ENCODE results near the gene SCUBE2.

The SCUBE2 gene

GRCh38 chr11:9091044-9091922 lies at the start of gene SCUBE2:
SCUBE2 (minus strand) TSS chr11:9091599; CDS start chr11:9091528, 71 bp downstream.
- TF ChIP-seq, protein P1, sequence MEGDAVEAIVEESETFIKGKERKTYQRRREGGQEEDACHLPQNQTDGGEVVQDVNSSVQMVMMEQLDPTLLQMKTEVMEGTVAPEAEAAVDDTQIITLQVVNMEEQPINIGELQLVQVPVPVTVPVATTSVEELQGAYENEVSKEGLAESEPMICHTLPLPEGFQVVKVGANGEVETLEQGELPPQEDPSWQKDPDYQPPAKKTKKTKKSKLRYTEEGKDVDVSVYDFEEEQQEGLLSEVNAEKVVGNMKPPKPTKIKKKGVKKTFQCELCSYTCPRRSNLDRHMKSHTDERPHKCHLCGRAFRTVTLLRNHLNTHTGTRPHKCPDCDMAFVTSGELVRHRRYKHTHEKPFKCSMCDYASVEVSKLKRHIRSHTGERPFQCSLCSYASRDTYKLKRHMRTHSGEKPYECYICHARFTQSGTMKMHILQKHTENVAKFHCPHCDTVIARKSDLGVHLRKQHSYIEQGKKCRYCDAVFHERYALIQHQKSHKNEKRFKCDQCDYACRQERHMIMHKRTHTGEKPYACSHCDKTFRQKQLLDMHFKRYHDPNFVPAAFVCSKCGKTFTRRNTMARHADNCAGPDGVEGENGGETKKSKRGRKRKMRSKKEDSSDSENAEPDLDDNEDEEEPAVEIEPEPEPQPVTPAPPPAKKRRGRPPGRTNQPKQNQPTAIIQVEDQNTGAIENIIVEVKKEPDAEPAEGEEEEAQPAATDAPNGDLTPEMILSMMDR (IDR thresholded peaks at IDR 0.05; ENCODE audit: control extremely low read depth, extremely low read depth, low read depth, missing control alignments): no peak
- ChIA-PET CTCF (interaction anchor here (1.7 to 2.1 kb wide), 3 partner anchors 11 to 31 kb away, joined by 4 to 5 read pairs (median 4); no protein-coding TSS in a partner anchor), POLR2A (no interaction called here)
- DNase-seq (ENCODE audit: extremely low spot score): peak; percentile 38

DNA sequence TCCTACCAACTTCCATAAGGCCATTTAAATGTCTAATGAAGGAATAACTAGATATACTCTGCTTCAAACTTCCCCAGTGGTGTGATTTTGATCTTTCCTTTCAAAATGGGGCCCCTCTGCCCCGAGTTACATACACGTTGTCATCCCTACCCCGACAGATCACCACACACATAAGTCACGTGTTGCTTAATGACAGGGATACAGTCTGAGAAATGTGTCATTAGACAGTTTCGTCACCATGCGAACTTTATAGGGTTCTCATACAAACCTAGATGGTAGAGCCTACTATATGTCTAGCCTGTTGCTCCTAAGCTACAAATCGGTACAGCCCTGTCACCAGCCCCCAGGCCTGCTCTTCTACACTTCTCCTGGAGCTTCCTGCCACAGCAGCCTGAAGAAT lies 49.8 kb upstream of the SCUBE2 start:
- TF ChIP-seq, protein P1 (IDR thresholded peaks at IDR 0.05; ENCODE audit: control extremely low read depth, extremely low read depth, low read depth, missing control alignments): no peak
- POLR2A ChIA-PET: no interaction called here
- DNase-seq (ENCODE audit: extremely low spot score): no peak
- CTCF ChIA-PET: interaction anchor here (0.9 to 9.5 kb wide), 6 partner anchors 8 to 365 kb away, joined by 3 to 224 read pairs (median 5); no protein-coding TSS in a partner anchor

- TF ChIP-seq, protein P1 (IDR thresholded peaks at IDR 0.05; ENCODE audit: control extremely low read depth, extremely low read depth, low read depth, missing control alignments): no peak
- ChIA-PET POLR2A (no interaction called here), CTCF (interaction anchor here (0.6 to 9.5 kb wide), 10 partner anchors 9 to 367 kb away, joined by 3 to 224 read pairs (median 4); no protein-coding TSS in a partner anchor)
- no peak for DNase-seq (ENCODE audit: extremely low spot score)
These were observed 48.4 kb upstream of the SCUBE2 start for GRCh38 chr11:9139628-9140357.

DNA sequence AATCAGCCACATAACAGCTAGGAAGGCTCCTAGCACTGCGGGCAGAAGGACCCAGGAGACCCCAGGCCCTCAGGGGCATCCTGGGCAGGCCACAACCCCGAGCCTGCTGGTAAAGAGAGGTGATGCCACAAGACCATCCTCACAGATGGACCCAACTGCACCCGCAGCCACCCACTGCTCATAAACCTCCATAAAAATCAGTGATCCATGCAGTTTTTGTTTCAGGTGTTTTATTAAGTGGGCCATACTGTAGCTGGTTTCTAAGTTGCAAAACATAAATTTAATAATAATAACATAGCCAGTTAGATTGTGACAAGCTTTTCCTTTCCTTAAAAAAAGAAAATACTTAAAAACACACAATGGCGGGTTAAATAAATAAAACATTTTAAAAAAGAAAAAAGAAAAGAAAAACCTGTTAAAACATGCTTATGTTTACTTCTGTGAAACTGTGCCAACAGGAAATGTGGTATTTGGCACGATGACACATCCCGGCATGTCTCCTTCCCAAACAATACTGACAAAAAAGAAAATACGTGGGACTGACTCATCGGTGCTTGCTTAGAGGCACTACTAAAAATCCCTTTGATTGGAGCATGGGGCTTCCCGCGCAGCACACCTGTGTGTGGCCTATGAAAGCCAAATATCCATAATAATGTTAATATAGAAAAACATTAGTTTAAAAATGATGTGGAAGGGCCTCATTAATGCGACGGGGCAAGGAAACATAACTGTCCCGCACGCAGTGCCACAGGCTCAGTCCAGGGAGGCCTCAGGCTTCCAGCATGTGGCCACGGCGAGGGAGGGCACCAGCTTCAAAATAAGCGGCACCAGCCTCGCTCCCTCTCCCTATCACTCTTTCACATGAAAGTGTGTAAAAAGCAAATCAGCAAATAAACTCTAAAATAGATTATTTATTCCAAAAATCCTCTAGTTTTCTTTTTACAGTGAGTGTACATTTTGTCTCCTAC lies 47.5 kb upstream of the SCUBE2 start:
- POLR2A ChIA-PET: no interaction called here
- CTCF ChIA-PET: interaction anchor here (0.6 to 9.5 kb wide), 34 partner anchors 10 to 368 kb away, joined by 3 to 224 read pairs (median 6); a partner anchor contains a TSS
- TF ChIP-seq, protein P1 (IDR thresholded peaks at IDR 0.05; ENCODE audit: control extremely low read depth, extremely low read depth, low read depth, missing control alignments): no peak
- DNase-seq (ENCODE audit: extremely low spot score): no peak

DNA sequence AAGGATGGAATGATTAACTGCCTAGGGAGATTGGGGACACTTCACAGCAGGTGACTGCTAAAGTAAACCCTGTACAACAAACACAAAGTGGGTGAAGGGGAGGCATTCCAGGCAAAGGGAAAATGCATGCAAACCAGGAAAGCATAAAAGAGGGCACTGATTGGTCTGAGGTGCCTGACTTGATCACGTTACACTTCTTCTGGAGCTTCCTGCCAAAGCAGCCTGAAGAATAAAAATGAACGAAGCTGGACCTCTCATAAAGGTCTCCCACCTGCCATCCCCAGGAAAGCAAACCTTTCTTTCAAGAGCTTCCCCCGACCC lies 46.7 kb upstream of the SCUBE2 start:
- TF ChIP-seq, protein P1 (IDR thresholded peaks at IDR 0.05; ENCODE audit: control extremely low read depth, extremely low read depth, low read depth, missing control alignments): no peak
- no peak for DNase-seq (ENCODE audit: extremely low spot score)
- ChIA-PET CTCF (interaction anchor here (0.6 to 9.5 kb wide), 59 partner anchors 9 to 917 kb away, joined by 3 to 224 read pairs (median 5); partner anchors contain the start of gene AKIP1), POLR2A (no interaction called here)
